Measurements from ENCODE around the gene CSRNP2. TPM values are rescaled to one million over a fixed set of nuclear protein-coding genes. Genes with fewer than 3 reads are reported as not detected.
"Not testable (repeated sequence)": the region's sequence is repeated elsewhere in the genome, so short reads cannot be mapped to it uniquely, and the experiment has no call there.

CSRNP2 gene
- total and polyA plus RNA-seq, 4 donors: 10.7 to 29.9 (median 20.6) TPM

- 78 to 93% methylated on average over 3 to 4 of the region's 4 CpGs for WGBS, 2 donors
- H3K4me1 ChIP-seq (ENCODE audit: control insufficient read depth in 5 of 5, insufficient read depth in 5 of 5, low read length in 5 of 5): peaks cover 2 to 21% (median 12%) of the 10 kb centered on the region in 5 donors
- DNase-seq: no peak
Measured at GRCh38 chr12:51080136-51080535, 3.3 kb downstream of the CSRNP2 start.

GRCh38 chr12:51078866-51079265 is 4.5 kb downstream of the CSRNP2 start:
- H3K4me3 ChIP-seq: not testable (repeated sequence)
- 90 to 92% methylated on average over 6 of the region's 6 CpGs for WGBS, 2 donors
- peaks cover 2 to 21% (median 12%) of the 10 kb centered on the region in 5 donors for H3K4me1 ChIP-seq (ENCODE audit: control insufficient read depth in 5 of 5, insufficient read depth in 5 of 5, low read length in 5 of 5)

More at GRCh38 chr12:51080136-51080535, 3.3 kb downstream of the CSRNP2 start:
- H3K36me3 ChIP-seq (ENCODE audit: control insufficient read depth in 4 of 4, insufficient read depth in 4 of 4, low read length in 4 of 4): peaks cover 0 to 4% (median 2%) of the 10 kb centered on the region in 4 donors
- no peaks in the 10 kb centered on the region for H3K9me3 ChIP-seq (ENCODE audit: control insufficient read depth in 4 of 4, insufficient read depth in 3 of 4, low read length in 3 of 4)
- H3K27me3 ChIP-seq (ENCODE audit: control insufficient read depth in 3 of 3, insufficient read depth in 3 of 3, low read length in 2 of 3): no peaks in the 10 kb centered on the region
- TF ChIP-seq CTCF (IDR thresholded peaks at IDR 0.05; ENCODE audit: control extremely low read depth, extremely low read depth): no peak
- ATAC-seq (ENCODE audit: insufficient read depth, low FRiP score): no peak
- H3K9ac ChIP-seq (ENCODE audit: insufficient read depth in 1 of 2, low read length in 2 of 2): no peak overlapping the region
- no peak overlapping the region for H3K4me3 ChIP-seq
- no peak overlapping the region for H3K27ac ChIP-seq (ENCODE audit: low read depth in 1 of 2, low read length in 1 of 2)

GRCh38 chr12:51078346-51078745 is 5.0 kb downstream of the CSRNP2 start:
- not testable (repeated sequence) for H3K27me3 ChIP-seq (ENCODE audit: control insufficient read depth in 3 of 3, insufficient read depth in 3 of 3, low read length in 2 of 3); H3K9me3 ChIP-seq (ENCODE audit: control insufficient read depth in 4 of 4, insufficient read depth in 3 of 4, low read length in 3 of 4); H3K27ac ChIP-seq (ENCODE audit: low read depth in 1 of 2, low read length in 1 of 2); ATAC-seq (ENCODE audit: insufficient read depth, low FRiP score); DNase-seq; H3K36me3 ChIP-seq (ENCODE audit: control insufficient read depth in 4 of 4, insufficient read depth in 4 of 4, low read length in 4 of 4); H3K9ac ChIP-seq (ENCODE audit: insufficient read depth in 1 of 2, low read length in 2 of 2); H3K4me3 ChIP-seq
- WGBS, 2 donors: 52 to 70% methylated on average over 5 of the region's 5 CpGs
- peaks cover 2 to 21% (median 12%) of the 10 kb centered on the region in 5 donors for H3K4me1 ChIP-seq (ENCODE audit: control insufficient read depth in 5 of 5, insufficient read depth in 5 of 5, low read length in 5 of 5)

More at GRCh38 chr12:51078866-51079265, 4.5 kb downstream of the CSRNP2 start:
- ATAC-seq (ENCODE audit: insufficient read depth, low FRiP score); H3K9me3 ChIP-seq (ENCODE audit: control insufficient read depth in 4 of 4, insufficient read depth in 3 of 4, low read length in 3 of 4); H3K9ac ChIP-seq (ENCODE audit: insufficient read depth in 1 of 2, low read length in 2 of 2); H3K27me3 ChIP-seq (ENCODE audit: control insufficient read depth in 3 of 3, insufficient read depth in 3 of 3, low read length in 2 of 3); DNase-seq; H3K27ac ChIP-seq (ENCODE audit: low read depth in 1 of 2, low read length in 1 of 2); H3K36me3 ChIP-seq (ENCODE audit: control insufficient read depth in 4 of 4, insufficient read depth in 4 of 4, low read length in 4 of 4): not testable (repeated sequence)

- WGBS, 2 donors: 60 to 72% methylated on average over 5 of the region's 5 CpGs
Measured at GRCh38 chr12:51077930-51078329, 5.5 kb downstream of the CSRNP2 start.

More at GRCh38 chr12:51077930-51078329, 5.5 kb downstream of the CSRNP2 start:
- Histone ChIP-seq H3K4me1 (ENCODE audit: control insufficient read depth in 5 of 5, insufficient read depth in 5 of 5, low read length in 5 of 5) (peaks cover 2 to 21% (median 12%) of the 10 kb centered on the region in 5 donors), H3K36me3 (ENCODE audit: control insufficient read depth in 4 of 4, insufficient read depth in 4 of 4, low read length in 4 of 4) (peaks cover 0 to 10% (median 5%) of the 10 kb centered on the region in 4 donors), H3K27ac (ENCODE audit: low read depth in 1 of 2, low read length in 1 of 2) (no peak overlapping the region), H3K27me3 (ENCODE audit: control insufficient read depth in 3 of 3, insufficient read depth in 3 of 3, low read length in 2 of 3) (no peaks in the 10 kb centered on the region), H3K9ac (ENCODE audit: insufficient read depth in 1 of 2, low read length in 2 of 2) (no peak overlapping the region), H3K4me3 (no peak overlapping the region), H3K9me3 (ENCODE audit: control insufficient read depth in 4 of 4, insufficient read depth in 3 of 4, low read length in 3 of 4) (no peaks in the 10 kb centered on the region)
- no peak for TF ChIP-seq CTCF (IDR thresholded peaks at IDR 0.05; ENCODE audit: control extremely low read depth, extremely low read depth)
- ATAC-seq (ENCODE audit: insufficient read depth, low FRiP score) (peak; percentile 46), DNase-seq (peak in 1 of 3 donors; percentile 21)
